Astrocyte of the cerebellum (primary cell): Measurements from ENCODE around the gene RPS18.
A peak's percentile ranks its signal among the peaks of the same experiment; 100 is the strongest.

Source experiments
- DNase-seq: peaks from one replicate; pipeline ENCODE4 v3.0.0-alpha.2; 2011; ENCODE audit warnings: low read depth
- H3K4me3 ChIP-seq: 2 replicates; pipeline ENCODE4 v1.5.1; 2011; ENCODE audit warnings: mild to moderate bottlenecking, low read depth, low read length, moderate library complexity
- in situ Hi-C: cut with HindIII; loops from 2 replicates; pipeline ENCODE4 v1.10.0; 2017; ENCODE audit warnings: low sequenced_read_pairs
- TF ChIP-seq, protein P1 (sequence below): IDR thresholded peaks from 2 replicates; pipeline ENCODE4 v1.5.1; 2012; ENCODE audit warnings: low read length, low read depth, moderate library complexity, mild to moderate bottlenecking; ENCODE audit errors: missing control alignments

RPS18 gene

DNA sequence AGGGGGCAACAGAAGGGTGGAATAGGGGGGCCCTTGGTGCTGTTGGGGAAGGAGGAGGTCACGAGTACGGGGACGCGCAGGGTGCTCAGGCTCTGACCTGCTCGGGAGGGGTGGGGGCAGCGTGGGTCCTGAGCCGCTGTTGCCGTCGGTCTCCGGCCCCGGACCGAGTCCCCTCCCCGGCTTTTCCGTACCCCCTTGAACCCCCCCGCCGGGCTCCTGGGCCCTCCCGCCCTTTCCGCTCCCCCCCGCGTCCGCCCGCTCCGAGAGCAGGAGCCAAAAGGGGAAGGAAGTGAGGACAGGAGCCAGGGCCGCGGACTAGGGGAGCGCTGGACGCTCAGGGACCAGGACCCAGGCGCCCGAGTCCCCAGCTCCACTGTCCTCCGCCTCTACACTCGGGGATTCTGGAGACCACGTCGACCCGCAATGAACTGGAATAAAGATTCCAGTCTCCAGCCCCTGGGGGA lies 26.9 kb downstream of the RPS18 start, which contains the start of gene RGL2:
Gene RGL2 (minus strand): TSS at position 170 of the 464 bp plus-strand sequence. CDS start 332 bp downstream, outside the sequence.
- DNase-seq, result no peak
- TF ChIP-seq, protein P1, sequence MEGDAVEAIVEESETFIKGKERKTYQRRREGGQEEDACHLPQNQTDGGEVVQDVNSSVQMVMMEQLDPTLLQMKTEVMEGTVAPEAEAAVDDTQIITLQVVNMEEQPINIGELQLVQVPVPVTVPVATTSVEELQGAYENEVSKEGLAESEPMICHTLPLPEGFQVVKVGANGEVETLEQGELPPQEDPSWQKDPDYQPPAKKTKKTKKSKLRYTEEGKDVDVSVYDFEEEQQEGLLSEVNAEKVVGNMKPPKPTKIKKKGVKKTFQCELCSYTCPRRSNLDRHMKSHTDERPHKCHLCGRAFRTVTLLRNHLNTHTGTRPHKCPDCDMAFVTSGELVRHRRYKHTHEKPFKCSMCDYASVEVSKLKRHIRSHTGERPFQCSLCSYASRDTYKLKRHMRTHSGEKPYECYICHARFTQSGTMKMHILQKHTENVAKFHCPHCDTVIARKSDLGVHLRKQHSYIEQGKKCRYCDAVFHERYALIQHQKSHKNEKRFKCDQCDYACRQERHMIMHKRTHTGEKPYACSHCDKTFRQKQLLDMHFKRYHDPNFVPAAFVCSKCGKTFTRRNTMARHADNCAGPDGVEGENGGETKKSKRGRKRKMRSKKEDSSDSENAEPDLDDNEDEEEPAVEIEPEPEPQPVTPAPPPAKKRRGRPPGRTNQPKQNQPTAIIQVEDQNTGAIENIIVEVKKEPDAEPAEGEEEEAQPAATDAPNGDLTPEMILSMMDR, result no peak
- peak within 1 kb of the TSS; percentile 73 for H3K4me3 ChIP-seq
- in situ Hi-C loops, result no loop called here

DNA sequence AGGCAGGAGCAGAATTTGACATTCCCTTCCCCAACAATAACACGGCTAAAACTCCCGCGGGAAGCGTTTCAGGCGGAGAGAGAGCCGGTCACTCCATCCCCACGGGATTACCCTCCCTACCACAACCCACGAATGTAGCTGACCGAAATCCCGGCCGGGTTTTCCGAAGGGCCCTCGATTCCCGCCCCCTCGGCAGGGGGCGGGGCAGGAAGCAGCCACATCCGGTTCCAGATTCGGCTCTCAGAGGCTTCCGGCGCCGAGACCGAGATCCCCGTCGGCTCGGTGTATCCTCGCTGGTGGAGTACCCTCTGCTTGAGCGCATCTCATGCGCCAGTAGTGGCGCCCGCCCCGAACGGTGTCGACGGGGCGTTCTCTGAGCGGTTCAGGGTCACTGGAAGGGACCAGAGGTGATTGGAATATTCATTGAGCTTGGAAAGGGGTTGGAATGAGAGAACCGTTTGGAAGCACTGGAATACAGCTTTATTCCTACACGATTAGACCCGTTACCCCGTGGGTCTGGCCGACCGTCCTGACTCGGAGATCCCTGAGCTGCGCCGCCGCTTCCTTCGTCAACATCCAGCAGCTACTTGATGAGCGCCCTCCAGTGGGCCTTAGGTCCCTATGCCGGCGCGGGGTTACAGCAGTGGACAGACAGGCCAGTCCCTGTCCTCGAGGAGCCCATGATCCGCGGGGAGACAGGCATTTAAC lies 27.5 kb downstream of the RPS18 start:
- DNase-seq, result no peak
- H3K4me3 ChIP-seq, result peak overlapping the region; percentile 73
- in situ Hi-C loops, result no loop called here
- TF ChIP-seq, protein P1, result peak; percentile 85

DNA sequence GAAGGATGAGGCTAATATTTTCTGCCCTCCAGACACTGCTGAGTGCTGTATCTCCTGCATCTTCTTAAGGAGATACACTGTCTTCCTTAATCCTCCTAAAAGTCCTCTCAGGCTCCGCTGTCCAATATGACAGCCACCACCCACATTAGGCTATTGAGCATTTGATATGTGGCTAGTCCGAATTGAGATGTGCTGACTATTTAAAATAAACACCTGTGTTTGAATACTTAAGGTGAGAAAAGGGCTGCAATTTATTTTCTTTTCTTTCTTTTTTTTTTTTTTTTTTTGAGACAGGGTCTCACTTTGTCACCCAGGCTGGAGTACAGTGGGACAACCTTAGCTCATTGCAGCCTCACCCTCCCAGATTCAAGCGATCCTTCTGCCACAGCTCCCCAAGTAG lies 30.0 kb downstream of the RPS18 start:
- no peak for DNase-seq
- in situ Hi-C loops, result no loop called here
- H3K4me3 ChIP-seq, result no peak overlapping the region
- TF ChIP-seq, protein P1, result no peak

DNA sequence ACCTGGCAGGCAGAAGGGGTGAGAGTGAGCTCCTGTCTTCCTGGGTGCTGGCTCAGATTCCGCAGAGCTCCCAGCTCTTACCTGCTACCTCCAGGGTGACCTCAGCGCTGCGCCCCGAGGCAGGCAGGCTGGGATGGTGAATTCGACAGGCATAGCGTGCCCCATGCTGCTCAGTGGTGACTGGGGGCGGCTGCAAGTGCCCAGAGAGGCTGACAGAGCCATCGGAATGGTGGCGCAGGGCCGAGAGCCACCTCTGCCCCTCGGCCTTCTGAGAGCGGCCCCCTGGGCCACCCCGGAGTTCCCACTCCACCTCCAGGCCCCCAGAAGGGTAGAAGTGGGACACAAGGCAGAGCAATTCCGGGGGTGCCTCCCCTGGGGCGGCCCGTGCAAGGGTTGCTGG lies 32.3 kb downstream of the RPS18 start:
- TF ChIP-seq, protein P1, result no peak
- in situ Hi-C loops, result no loop called here

DNA sequence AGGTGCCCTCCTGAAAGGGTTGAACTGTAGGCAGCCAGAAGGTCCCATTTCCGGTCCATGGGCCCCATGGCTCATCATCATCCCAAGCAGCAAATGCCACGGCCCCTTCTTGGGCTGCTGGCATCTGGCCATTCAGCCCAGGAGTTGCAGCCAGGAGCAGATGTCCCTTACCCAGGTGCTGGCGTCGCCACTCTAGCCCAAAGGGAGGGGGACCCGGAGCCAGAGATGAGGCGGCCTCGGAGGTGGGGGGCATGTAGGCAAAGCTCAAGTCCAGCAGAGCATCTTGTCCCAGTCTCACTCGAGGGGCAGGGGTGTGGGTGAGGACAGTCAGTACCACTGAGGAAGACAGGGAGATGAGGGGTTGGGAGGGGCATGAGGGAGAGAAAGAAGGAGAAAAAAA lies 33.2 kb downstream of the RPS18 start:
- in situ Hi-C loops, result no loop called here
- H3K4me3 ChIP-seq, result no peak overlapping the region
- no peak for DNase-seq
- TF ChIP-seq, protein P1, result no peak

More for the DNA sequence above, 32.3 kb downstream of the RPS18 start:
- no peak for DNase-seq
- no peak overlapping the region for H3K4me3 ChIP-seq

DNA sequence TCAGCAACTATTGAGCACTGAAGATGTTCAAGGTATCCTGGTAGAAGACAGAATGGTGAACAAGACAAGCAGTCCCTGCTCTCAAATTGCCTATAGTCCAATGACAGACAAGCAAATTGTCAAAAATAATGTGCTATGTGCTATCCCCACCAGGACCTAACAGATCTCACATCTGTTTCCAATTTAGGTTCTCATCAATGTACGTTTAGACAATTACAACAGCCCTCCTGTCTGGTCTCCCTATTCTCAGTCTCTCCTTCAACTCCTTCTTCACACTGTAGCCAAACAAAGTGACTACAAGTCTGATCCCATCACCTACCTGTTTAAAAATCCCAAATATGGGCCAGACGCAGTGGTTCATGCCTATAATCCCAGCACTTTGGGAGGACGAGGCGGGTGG lies 34.5 kb downstream of the RPS18 start:
- H3K4me3 ChIP-seq, result no peak overlapping the region
- in situ Hi-C loops, result no loop called here
- DNase-seq, result no peak
- TF ChIP-seq, protein P1, result no peak
